Colonic mucosa (tissue), 4 donors: ENCODE measurements around the gene CLIC6. TPM values are rescaled to one million over a fixed set of nuclear protein-coding genes. Genes with fewer than 3 reads are reported as not detected.

Source experiments
- DNase-seq: peaks from one replicate; pipeline ENCODE4 v3.0.0-alpha.2; 2020
- H3K27ac ChIP-seq: fragments of 200-600 bp; one replicate; pipeline ENCODE4 v1.8.0; 2021
- H3K27me3 ChIP-seq: fragments of 200-600 bp; one replicate; pipeline ENCODE4 v1.8.0; 2021
- H3K36me3 ChIP-seq: fragments of 200-600 bp; one replicate; pipeline ENCODE4 v1.8.0; 2021
- H3K4me1 ChIP-seq: fragments of 200-600 bp; one replicate; pipeline ENCODE4 v1.8.0; 2021; ENCODE audit warnings: mild to moderate bottlenecking
- H3K4me3 ChIP-seq: fragments of 200-600 bp; one replicate; pipeline ENCODE4 v1.8.0; 2021
- H3K9ac ChIP-seq, 2 donors: one replicate each; pipeline ENCODE4 v1.7.0; 2013; ENCODE audit warnings: control low read depth in 2 of 2, low read depth in 2 of 2, low read length in 2 of 2
- H3K9me3 ChIP-seq: fragments of 200-600 bp; one replicate; pipeline ENCODE4 v1.8.0; 2021
- intact Hi-C: fragments of 100-400 bp; cut with DNase I; formaldehyde crosslinking; loops from one replicate; pipeline ENCODE4 v1.14.1; 2022
- total RNA-seq, 2 donors: library from RNA; stranded (reverse); fragmentation: NEBNext Ultra II Directional in 1 of 2; extraction: Animal tissue kit (Norgen Biotek cat#: 25700) in 1 of 2; gene quantifications; one replicate each; pipeline ENCODE4 v1.2.1, GENCODE V29; 2021
- TF ChIP-seq, protein P1 (sequence below): fragments of 200-600 bp; IDR thresholded peaks from one replicate; pipeline ENCODE4 v1.8.0; 2022; ENCODE audit warnings: antibody characterized with exemption, mild to moderate bottlenecking
- donor health status: healthy.
- donor health status: DM: no; HTN: no; CAD: no.
- donor health status: DM: no; HTN: no; CAD: no.

Gene CLIC6
- total RNA-seq, 2 donors from 2014 or later = 9.4 to 12.8 TPM

DNA sequence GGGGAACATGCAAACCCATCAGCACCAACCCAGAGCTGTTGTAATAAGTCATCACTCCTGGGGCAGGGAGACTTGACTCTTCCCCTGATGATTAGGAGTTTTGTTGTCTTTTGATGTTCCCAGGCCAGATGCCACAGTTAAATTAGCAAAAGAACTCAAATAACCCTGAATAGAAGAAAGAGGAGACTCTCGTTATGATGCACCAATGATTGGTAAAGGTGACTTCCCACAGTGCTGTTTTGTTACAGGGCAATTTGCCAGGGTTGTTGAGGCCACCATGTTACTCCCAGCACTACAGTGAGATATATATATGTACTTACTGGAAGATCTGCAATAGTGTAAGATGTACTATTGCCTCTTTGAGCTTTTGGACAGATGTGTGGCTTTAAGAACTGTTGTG, 29.5 kb upstream of the CLIC6 start:
- H3K4me3 ChIP-seq = no peak overlapping the region
- intact Hi-C loops = no loop called here
- H3K27ac ChIP-seq = no peak overlapping the region
- H3K36me3 ChIP-seq = no peaks in the 10 kb centered on the region
- H3K9me3 ChIP-seq = no peaks in the 10 kb centered on the region
- TF ChIP-seq, protein P1, sequence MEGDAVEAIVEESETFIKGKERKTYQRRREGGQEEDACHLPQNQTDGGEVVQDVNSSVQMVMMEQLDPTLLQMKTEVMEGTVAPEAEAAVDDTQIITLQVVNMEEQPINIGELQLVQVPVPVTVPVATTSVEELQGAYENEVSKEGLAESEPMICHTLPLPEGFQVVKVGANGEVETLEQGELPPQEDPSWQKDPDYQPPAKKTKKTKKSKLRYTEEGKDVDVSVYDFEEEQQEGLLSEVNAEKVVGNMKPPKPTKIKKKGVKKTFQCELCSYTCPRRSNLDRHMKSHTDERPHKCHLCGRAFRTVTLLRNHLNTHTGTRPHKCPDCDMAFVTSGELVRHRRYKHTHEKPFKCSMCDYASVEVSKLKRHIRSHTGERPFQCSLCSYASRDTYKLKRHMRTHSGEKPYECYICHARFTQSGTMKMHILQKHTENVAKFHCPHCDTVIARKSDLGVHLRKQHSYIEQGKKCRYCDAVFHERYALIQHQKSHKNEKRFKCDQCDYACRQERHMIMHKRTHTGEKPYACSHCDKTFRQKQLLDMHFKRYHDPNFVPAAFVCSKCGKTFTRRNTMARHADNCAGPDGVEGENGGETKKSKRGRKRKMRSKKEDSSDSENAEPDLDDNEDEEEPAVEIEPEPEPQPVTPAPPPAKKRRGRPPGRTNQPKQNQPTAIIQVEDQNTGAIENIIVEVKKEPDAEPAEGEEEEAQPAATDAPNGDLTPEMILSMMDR = no peak
- no peak for DNase-seq
- no peaks in the 10 kb centered on the region for H3K27me3 ChIP-seq
- no peak overlapping the region for H3K9ac ChIP-seq
- H3K4me1 ChIP-seq = no peaks in the 10 kb centered on the region

DNA sequence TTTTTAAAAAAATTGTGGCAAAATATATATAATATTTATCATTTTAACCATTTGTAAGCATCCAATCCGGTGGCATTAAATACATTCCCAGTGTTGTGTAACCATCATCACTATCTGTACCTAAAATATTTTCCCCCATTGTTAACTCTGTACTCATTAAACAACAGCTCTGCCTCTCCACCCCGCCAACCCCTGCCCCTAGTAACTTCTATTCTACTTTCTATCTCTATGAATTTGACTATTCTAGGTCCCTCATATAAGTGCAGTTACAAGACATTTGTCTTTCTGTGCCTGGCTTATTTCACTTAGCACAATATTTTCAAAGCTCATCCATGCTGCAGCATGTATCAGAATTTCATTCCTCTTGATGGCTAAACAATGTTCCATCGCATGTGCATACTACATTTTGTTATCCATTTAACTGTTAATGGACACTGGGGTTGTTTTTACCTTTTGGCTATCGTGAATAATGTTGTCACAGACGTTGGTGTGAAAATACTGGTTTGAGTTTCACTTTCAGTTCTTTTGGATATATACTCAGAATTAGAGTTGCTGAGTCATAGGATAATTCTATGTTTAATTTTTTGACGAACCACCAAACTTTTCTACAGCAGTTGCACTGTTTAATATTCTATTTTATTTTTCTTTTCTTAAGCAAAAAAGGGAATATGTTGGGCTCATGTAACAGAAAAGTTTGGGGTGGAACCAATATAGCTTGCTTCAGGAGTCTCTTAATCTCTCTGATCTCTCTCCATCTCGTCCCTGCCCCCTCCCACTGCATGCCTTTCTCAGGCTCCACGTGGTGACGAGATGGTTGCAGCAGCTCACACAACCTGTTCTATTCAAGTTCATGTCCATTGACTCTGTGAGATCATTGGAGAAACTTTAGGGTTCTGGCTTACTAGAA, 28.7 kb upstream of the CLIC6 start:
- Histone ChIP-seq H3K4me3 (no peak overlapping the region), H3K9ac (no peak overlapping the region), H3K9me3 (no peaks in the 10 kb centered on the region), H3K27ac (no peak overlapping the region), H3K4me1 (no peaks in the 10 kb centered on the region), H3K36me3 (no peaks in the 10 kb centered on the region), H3K27me3 (no peaks in the 10 kb centered on the region)
- DNase-seq = no peak
- TF ChIP-seq, protein P1 = no peak
- intact Hi-C loops = no loop called here

DNA sequence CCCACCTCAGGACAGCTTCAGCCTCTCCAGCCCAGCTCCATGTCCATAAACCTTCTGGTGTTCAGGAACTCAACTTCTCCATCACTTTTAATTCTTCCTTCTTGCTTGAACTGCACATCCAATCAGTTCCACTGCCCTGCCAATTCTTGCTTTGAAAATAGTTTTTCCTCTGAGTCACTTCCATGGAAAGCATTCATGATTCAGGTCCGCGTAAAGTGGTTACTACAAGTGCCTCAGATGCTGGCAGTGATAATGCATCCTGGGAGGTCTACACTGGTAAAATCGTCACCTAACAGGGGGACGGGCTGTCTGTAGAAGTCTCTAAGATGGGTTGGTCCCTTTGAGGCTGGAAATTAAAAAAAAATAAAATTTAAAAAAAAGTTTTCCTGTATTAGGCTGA, 27.9 kb upstream of the CLIC6 start:
- intact Hi-C loops = no loop called here
- DNase-seq = no peak
- no peak overlapping the region for H3K4me3 ChIP-seq

DNA sequence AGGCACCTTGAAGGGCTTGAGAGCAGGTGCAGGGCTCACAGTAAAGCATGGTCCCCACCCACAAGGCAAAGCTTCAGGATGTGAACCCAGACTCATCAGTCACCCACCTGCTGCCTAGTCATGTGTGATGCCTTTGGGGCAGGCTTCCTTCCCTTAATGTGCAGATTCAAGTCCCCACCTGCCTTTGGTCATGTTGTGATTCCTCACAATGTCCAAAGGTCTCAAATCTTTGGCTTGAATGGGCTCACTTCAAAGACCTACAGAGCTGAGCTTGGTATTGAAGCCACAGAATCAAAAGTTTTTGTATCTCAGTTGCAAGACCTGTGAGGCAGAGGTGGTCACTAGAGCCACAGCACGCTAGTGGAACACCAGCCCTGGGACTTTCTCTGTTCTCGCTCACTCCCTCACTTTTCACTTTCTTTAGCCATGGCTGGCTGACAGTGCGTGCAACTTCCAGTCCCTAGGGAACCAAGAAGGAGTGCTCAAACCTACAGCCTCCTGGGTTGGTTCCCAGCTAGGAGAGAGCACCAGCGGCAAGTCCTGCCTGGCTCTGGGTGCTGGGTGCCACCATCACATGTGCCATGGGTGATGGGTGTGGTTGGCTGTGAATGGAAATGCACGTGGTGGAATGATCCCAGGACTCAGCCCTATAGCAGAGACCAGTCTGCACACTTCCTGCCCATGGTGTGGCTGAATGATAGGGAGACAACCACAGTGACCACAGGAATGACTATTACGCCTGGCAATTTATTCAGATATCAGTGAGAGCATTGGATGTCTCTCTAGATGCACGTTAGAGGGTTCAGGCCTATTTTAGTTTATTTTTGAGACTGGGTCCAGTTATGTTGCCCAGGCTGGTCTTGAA, 26.4 kb upstream of the CLIC6 start:
- Histone ChIP-seq H3K9me3 (no peaks in the 10 kb centered on the region), H3K27ac (no peak overlapping the region), H3K36me3 (no peaks in the 10 kb centered on the region), H3K4me1 (no peaks in the 10 kb centered on the region), H3K9ac (no peak overlapping the region), H3K4me3 (no peak overlapping the region), H3K27me3 (no peaks in the 10 kb centered on the region)
- TF ChIP-seq, protein P1 = no peak
- intact Hi-C loops = no loop called here
- no peak for DNase-seq

More for the DNA sequence above, 27.9 kb upstream of the CLIC6 start:
- H3K27me3 ChIP-seq = no peaks in the 10 kb centered on the region
- H3K36me3 ChIP-seq = no peaks in the 10 kb centered on the region
- no peak overlapping the region for H3K9ac ChIP-seq
- no peaks in the 10 kb centered on the region for H3K9me3 ChIP-seq
- H3K27ac ChIP-seq = no peak overlapping the region
- TF ChIP-seq, protein P1 = no peak
- H3K4me1 ChIP-seq = no peaks in the 10 kb centered on the region

DNA sequence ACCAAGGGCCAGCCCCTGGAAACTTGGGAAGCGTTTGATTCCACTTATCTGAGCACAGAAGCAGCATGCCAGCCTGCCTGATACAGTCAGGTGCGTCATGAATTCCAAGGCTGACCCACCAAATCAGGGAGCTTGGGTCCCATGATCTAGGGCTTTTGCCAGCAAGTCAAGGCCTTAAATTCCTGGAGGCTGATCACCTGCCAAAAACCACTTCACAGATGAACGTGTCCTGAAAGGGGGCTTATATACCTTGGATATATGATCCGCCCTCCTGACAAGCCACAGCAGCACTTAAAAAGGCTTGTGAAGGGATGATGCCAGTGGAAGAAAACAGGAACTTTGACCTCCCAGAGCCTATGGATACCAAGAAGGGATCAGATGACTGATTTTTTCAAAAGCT, 24.0 kb upstream of the CLIC6 start:
- no peaks in the 10 kb centered on the region for H3K27me3 ChIP-seq
- no peaks in the 10 kb centered on the region for H3K9me3 ChIP-seq
- intact Hi-C loops = no loop called here
- no peaks in the 10 kb centered on the region for H3K36me3 ChIP-seq
- H3K4me1 ChIP-seq = no peaks in the 10 kb centered on the region
- H3K9ac ChIP-seq = no peak overlapping the region
- TF ChIP-seq, protein P1 = no peak
- H3K27ac ChIP-seq = no peak overlapping the region
- DNase-seq = no peak
- no peak overlapping the region for H3K4me3 ChIP-seq
